GM19468 (cell line): ENCODE measurements around the gene BICRAL.
"Not testable (repeated sequence)": the region's sequence is repeated elsewhere in the genome, so short reads cannot be mapped to it uniquely, and the experiment has no call there.

Experiments used
- ATAC-seq: cut with Tn5 transposase; IDR thresholded peaks from one replicate; pipeline ENCODE4 v1.9.1; 2021; ENCODE audit warnings: mild to moderate bottlenecking, moderate library complexity, moderate number of reproducible peaks; ENCODE audit not compliant: unreplicated experiment; ENCODE audit errors: extremely low read depth

Gene BICRAL

DNA sequence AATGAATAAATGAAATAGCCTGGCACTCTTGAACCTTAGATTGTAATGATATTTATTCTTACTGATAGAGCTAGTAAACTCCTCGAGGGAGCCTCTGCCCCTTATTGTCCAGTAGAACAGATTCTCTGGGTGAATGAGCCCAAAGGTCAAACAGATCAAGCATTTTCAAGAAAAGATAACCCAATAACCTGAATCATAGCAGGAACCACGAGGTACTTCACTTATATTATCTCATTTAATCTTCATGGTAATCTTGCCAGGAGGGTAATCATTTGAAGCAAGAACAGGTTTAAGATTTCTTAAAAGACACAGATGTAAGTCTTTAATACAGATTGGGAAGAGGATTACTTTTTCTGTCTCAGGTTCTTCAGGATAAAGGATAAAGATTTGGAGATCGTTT is 18.9 kb upstream of the BICRAL start:
- no peak for ATAC-seq

GRCh38 chr6:42764911-42765648 is 16.8 kb upstream of the BICRAL start:
- no peak for ATAC-seq

DNA sequence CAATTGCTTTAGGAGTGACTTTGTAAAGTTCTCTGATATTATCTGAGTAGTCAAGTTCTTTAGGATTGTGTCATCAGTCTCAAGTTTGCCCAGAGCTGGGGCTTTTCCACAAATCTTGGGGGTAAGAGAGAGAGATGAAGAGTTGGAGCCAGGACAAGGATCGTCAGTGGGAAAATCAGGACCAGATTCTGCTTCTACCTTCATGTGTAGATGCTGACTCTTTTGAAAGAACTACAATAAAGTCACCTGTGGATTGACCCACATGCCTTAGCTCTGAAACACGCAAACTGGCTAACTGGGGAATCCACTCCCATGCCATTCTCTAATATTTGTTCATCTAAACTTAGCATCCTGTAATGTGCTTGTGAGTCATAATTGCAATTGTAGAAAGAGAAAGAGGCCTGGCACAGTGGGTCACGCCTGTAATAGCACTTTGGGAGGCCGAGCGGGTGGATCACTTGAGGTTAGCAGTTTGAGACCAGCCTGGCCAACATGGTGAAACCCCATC is 15.6 kb upstream of the BICRAL start:
- ATAC-seq, result no peak

- ATAC-seq, result no peak
Observed at GRCh38 chr6:42769051-42769450, 12.8 kb upstream of the BICRAL start.

GRCh38 chr6:42769836-42770235 is 12.0 kb upstream of the BICRAL start:
- ATAC-seq, result no peak

GRCh38 chr6:42771741-42772100 is 10.1 kb upstream of the BICRAL start:
- no peak for ATAC-seq

GRCh38 chr6:42774201-42774600 is 7.7 kb upstream of the BICRAL start:
- ATAC-seq, result no peak

DNA sequence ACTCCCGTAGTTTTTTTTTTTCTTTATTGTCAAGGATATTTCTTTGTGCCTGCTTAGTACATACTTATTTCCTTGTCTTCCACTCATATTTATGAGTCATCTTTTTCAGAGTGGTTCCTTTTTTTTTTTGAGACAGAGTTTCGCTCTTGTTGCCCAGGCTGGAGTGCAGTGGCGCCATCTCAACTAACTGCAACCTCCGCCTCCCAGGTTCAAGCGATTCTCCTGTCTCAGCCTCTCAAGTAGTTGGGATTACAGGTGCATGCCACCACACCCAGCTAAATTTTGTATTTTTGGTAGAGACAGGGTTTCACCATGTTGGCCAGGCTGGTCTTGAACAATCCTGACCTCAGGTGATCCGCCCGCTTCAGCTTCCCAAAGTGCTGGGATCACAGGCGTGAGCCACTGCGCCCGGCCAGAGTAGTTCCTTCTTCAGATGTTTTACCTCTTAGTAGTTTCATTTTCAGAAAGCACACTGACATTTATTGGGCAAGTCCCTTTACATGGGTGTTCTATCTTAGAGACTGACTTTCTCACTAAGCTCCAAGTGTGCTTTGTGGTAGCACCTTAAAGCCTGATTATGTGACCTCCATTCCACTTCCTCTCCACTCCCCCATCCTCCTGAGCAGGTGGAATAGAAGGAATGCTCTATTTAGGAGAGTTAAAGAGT is 6.9 kb upstream of the BICRAL start:
- ATAC-seq, result not testable (repeated sequence)

DNA sequence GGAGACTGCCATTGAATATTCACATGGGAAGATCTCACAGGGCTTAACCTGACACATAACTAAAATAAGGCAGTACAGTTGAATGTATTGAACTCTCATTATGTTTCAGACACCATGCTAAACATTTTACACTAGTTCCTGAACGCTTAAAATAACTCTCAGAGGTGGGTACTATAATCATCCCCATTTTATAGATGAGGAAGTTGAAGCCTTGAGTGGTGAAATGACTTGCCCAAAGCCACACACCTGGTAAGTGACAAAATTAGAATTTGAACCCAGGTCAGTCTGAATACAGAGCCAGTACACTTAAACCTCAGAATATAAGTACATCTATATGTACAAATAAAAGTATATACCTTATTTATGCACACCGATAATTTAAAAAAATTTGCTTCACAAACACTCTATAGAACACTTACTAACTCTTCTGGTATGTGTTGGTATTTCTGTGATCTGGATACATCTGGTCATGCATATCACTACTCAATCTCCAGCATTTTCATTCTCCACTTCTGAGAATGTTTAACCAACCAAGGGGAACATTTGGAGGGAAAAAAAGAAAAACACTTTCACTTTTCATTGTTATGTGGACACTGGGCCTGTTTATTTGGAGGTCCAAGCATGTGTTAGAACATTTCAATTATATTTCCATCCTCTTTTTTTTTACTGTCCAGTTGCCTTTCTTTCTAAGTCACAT is 4.6 kb upstream of the BICRAL start:
- ATAC-seq, result no peak

- ATAC-seq, result no peak
Observed at GRCh38 chr6:42778122-42778521, 3.7 kb upstream of the BICRAL start.

- no peak for ATAC-seq
Observed at GRCh38 chr6:42779521-42779920, 2.3 kb upstream of the BICRAL start.

DNA sequence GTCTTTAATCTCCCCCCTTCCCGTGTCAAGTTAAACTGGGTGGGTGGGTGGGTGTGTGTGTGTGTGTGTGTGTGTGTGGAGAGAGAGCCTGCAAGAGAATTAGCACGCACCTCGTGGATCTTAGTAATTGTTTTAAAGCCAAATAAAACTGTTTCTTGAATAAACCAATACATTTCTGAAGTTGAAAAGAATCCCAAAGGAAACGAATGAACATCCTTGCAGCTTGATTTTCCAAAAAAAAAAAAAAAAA is 381 bp upstream of the BICRAL start:
- no peak for ATAC-seq

GRCh38 chr6:42782689-42783176 is 881 bp downstream of the BICRAL start:
- no peak for ATAC-seq

GRCh38 chr6:42783177-42783875 is 1.5 kb downstream of the BICRAL start:
- no peak for ATAC-seq

DNA sequence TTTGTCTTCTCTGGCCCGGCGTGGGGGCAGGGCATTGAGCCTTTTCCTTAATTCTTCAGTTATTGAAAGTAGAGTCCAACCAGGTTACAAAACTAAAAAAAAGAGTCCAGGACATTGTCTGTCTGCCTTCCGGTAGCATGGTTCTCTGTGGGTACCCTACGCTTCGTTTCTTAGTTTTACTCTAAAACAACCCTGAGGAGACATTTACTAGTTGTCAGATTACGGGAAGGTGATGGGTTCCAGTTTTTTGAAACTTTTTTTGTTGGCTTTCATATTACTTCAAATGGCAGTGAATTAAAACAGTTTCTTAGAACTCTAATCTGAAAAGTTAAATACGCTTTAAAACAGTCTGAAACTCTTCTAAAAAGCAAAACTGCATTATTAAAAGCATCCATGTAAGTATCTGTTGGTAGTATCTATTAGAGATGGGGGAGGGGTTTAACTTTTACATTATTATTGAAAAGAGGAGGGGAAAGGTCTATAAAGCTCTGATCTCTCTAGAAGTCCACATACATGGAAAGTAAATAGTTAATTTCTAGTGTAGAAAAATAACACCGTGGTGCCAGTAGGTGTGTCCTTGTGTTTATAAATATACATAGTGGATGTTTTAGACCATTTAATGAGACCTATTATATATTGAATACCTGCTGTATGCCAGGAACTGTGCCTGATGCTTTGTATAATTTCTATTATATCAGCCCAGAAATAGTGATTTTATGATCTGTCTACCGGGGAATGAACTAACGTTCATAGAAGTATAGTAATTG is 2.2 kb downstream of the BICRAL start:
- no peak for ATAC-seq

DNA sequence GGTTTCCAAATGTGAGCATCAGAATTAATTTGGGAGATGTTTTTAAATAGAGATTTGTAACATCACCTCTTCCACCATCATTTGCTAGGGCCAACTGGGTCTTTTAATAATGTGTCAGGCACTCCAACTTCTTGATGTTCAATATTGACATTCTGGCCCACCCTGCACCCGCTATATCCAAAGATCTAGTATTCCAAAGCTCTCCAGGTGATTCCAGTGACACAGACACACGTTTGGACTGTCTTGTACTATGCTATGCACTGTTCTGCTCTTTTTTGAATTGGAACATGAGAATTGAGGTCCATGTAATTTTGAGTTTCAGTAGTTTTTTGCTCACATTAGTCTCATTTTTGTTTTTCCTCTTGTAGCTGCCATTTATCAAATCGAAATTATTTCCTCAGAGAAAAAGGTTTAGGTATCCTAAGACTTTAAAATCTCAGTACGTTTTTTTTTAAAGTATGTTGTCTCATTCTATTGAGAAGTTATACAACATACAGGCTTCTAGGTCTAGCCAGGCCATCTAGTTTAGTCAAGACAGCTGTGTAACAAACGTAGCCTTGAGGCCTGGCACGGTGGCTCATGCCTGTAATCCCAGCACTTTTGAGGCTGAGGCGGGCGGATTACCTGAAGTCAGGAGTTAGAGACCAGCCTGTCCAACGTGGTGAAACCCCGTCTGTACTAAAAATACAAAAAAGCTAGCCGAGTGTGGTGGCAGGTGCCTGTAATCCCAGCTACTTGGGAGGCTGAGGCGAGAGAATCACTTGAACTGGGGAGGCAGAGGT is 3.1 kb downstream of the BICRAL start:
- ATAC-seq, result no peak

DNA sequence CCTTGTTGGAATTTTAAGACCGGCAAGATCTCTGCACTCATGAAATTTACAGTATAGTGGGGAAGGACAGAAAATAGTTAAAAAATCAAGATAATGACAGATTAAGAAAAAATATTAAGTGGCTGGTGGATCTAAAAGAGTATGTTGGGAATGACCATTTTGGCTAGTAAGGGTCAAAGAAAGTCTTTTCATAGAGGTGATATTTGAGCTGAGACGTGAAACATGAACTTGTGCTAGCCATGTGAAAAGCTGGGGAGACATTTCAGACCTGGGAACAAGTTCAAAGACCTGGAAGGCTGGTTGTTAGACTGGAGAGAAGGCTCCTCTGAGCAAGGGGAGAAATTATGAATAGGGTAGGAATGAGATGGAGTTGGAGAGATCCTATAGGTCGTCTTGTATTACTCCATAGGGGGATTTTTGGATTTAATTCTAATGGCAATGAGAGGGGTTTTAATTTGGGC is 4.7 kb downstream of the BICRAL start:
- ATAC-seq, result no peak

GRCh38 chr6:42787063-42787472 is 5.2 kb downstream of the BICRAL start:
- ATAC-seq, result no peak

GRCh38 chr6:42788671-42789070 is 6.8 kb downstream of the BICRAL start:
- no peak for ATAC-seq
